ENCODE data around the gene DLG4.

Gene DLG4

DNA sequence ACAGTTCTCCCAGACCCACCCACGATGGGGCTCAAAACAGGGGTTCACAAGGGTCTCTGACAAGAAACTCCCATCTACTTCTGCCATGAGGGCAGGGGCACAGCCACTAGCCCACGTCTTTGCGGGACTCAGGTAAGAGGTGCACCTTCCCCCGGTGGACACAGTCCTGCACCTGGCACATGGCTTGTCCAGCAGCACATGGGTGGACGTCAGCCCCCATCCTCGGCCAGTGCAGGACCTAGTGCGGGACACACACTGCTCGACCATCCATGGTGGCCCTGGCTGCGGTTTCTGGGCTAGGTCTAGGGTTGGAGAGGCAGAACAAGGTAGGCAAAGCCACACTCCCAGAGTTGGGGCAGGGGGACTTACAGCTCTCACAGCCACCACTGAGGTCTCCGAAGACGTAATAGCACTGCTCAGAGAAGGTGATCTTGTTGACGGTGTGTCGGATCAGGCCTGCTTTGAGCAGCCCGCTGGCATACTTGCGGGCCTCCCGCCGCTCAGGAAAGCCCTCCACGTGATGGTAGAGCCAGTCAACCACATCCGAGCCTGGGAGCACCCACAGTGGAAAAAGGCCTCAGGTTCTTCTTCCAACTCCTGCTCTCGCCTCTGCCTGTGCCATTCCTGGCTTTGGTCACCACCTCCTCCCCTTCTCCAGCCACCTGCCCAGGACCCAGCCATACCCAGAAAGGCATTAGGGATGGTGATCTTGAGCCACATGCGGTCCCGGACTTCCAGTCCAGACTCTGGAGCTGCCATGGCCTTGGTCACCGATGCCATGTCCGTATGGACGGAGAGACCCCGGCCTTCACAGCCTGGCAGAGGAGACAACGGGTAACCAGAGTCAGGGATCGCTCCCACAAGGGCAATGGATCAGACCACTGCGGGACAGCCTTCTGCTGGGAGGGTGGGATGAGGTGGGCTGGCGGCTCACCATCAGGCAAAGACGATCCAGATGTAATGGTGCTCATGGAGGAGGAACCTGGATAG, 7.4 kb upstream of the DLG4 start:
- no peak overlapping the region for H3K27ac ChIP-seq
- TF ChIP-seq, protein P1, sequence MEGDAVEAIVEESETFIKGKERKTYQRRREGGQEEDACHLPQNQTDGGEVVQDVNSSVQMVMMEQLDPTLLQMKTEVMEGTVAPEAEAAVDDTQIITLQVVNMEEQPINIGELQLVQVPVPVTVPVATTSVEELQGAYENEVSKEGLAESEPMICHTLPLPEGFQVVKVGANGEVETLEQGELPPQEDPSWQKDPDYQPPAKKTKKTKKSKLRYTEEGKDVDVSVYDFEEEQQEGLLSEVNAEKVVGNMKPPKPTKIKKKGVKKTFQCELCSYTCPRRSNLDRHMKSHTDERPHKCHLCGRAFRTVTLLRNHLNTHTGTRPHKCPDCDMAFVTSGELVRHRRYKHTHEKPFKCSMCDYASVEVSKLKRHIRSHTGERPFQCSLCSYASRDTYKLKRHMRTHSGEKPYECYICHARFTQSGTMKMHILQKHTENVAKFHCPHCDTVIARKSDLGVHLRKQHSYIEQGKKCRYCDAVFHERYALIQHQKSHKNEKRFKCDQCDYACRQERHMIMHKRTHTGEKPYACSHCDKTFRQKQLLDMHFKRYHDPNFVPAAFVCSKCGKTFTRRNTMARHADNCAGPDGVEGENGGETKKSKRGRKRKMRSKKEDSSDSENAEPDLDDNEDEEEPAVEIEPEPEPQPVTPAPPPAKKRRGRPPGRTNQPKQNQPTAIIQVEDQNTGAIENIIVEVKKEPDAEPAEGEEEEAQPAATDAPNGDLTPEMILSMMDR (IDR thresholded peaks at IDR 0.05), result no peak
- peaks cover 19% of the 10 kb centered on the region for H3K4me1 ChIP-seq
- no peak overlapping the region for H3K9ac ChIP-seq
- H2AFZ ChIP-seq, result no peak overlapping the region
- no peaks in the 10 kb centered on the region for H3K27me3 ChIP-seq (ENCODE audit: control insufficient read depth, insufficient read depth, low read length)
- H3K4me3 ChIP-seq (ENCODE audit: low read depth, low read length), result no peak overlapping the region
- no peaks in the 10 kb centered on the region for H3K9me3 ChIP-seq (ENCODE audit: control insufficient read depth, low read length)
- no peaks in the 10 kb centered on the region for H3K36me3 ChIP-seq (ENCODE audit: control insufficient read depth, insufficient read depth, low read length)
- no peak overlapping the region for H3K4me2 ChIP-seq (ENCODE audit: low read length)
- H3K79me2 ChIP-seq, result peaks cover 31% of the 10 kb centered on the region

DNA sequence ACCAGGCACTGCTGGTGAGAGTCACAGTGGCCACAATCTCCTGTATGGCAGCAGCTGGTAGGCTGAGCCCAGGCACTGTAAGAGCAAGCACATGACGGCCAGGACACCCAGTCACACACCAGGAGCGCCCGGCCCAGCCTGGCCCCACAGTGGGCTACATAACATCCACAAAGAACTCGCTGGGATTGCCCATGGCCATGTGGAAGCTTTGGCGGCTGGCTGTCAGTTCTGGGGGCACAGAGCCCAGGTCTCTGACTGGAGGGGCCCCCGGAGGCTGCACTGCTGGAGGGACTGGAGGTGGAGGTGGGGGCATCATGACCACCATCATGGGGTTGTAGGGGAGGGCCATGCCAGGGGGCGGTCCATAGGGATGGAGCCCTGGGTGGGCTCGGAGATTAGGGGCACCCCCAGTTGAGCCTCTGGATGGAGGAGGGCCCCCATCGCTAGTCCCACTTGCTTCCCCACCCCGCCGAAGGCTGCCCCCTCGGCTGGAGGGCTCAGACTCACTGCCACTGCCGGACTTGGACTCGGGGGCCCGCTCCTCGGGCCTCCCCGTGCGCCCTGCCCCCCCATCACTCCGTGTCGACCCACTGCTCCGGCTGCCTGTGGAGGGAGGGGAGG, 6.2 kb upstream of the DLG4 start:
- no peak overlapping the region for H3K27ac ChIP-seq
- H3K79me2 ChIP-seq, result peaks cover 28% of the 10 kb centered on the region
- H2AFZ ChIP-seq, result no peak overlapping the region
- H3K27me3 ChIP-seq (ENCODE audit: control insufficient read depth, insufficient read depth, low read length), result no peaks in the 10 kb centered on the region
- TF ChIP-seq, protein P1 (IDR thresholded peaks at IDR 0.05), result no peak
- H3K4me2 ChIP-seq (ENCODE audit: low read length), result no peak overlapping the region
- H3K36me3 ChIP-seq (ENCODE audit: control insufficient read depth, insufficient read depth, low read length), result no peaks in the 10 kb centered on the region
- peaks cover 29% of the 10 kb centered on the region for H3K4me1 ChIP-seq
- no peak overlapping the region for H3K4me3 ChIP-seq (ENCODE audit: low read depth, low read length)
- H3K9ac ChIP-seq, result no peak overlapping the region
- no peaks in the 10 kb centered on the region for H3K9me3 ChIP-seq (ENCODE audit: control insufficient read depth, low read length)

DNA sequence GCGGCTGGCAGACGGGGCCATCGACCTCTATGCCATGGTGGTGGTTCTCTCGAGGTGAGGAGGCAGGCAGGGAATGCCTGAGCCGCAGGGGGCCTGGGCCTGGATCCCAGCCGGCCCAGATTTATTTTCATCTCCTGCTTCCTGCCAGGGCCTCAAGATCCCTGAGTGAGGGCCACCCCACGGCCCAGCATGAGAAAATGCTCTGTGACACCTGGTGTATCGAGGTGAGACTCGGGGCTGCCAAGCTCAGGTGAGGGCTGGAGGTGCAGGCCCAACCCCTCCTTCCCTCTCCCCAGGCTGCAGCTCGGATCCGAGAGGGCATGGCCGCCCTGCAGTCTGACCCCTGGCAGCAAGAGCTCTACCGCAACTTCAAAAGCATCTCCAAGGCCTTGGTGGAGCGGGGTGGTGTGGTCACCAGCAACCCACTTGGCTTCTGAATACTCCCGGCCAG, 5.0 kb upstream of the DLG4 start:
- H3K4me2 ChIP-seq (ENCODE audit: low read length), result no peak overlapping the region
- H3K79me2 ChIP-seq, result peaks cover 18% of the 10 kb centered on the region
- peaks cover 29% of the 10 kb centered on the region for H3K4me1 ChIP-seq
- H3K9me3 ChIP-seq (ENCODE audit: control insufficient read depth, low read length), result no peaks in the 10 kb centered on the region
- H3K27ac ChIP-seq, result no peak overlapping the region
- no peaks in the 10 kb centered on the region for H3K27me3 ChIP-seq (ENCODE audit: control insufficient read depth, insufficient read depth, low read length)
- H3K36me3 ChIP-seq (ENCODE audit: control insufficient read depth, insufficient read depth, low read length), result no peaks in the 10 kb centered on the region
- H3K9ac ChIP-seq, result no peak overlapping the region
- H2AFZ ChIP-seq, result no peak overlapping the region
- H3K4me3 ChIP-seq (ENCODE audit: low read depth, low read length), result no peak overlapping the region
- TF ChIP-seq, protein P1 (IDR thresholded peaks at IDR 0.05), result no peak

DNA sequence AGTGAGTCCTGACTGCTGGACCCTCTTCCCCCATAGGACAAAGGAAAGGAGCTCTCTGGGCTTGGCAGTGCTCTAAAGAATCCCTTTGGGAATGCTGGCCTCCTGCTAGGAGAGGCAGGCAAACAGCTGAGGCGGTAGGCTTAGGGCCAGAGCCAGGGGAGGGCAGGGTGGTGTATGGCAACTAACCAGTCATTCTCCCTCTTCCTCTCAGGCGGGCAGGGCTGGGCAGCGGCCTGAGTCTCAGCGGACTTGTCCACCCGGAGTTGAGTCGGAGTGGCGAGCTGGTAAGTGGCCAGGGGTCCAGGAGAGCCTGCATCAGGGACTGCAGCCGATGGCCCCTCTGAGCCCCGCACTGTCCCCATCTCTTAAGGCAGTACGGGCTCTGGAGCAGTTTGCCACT, 4.5 kb upstream of the DLG4 start:
- Histone ChIP-seq H3K4me3 (ENCODE audit: low read depth, low read length) (no peak overlapping the region), H2AFZ (no peak overlapping the region), H3K4me1 (peaks cover 30% of the 10 kb centered on the region), H3K27ac (peak overlapping the region; percentile 46), H3K27me3 (ENCODE audit: control insufficient read depth, insufficient read depth, low read length) (no peaks in the 10 kb centered on the region), H3K9me3 (ENCODE audit: control insufficient read depth, low read length) (no peaks in the 10 kb centered on the region), H3K36me3 (ENCODE audit: control insufficient read depth, insufficient read depth, low read length) (no peaks in the 10 kb centered on the region), H3K4me2 (ENCODE audit: low read length) (no peak overlapping the region), H3K9ac (no peak overlapping the region), H3K79me2 (peaks cover 12% of the 10 kb centered on the region)
- TF ChIP-seq, protein P1 (IDR thresholded peaks at IDR 0.05), result no peak
